Measurements from ENCODE around the gene CDYL.

Gene CDYL

DNA sequence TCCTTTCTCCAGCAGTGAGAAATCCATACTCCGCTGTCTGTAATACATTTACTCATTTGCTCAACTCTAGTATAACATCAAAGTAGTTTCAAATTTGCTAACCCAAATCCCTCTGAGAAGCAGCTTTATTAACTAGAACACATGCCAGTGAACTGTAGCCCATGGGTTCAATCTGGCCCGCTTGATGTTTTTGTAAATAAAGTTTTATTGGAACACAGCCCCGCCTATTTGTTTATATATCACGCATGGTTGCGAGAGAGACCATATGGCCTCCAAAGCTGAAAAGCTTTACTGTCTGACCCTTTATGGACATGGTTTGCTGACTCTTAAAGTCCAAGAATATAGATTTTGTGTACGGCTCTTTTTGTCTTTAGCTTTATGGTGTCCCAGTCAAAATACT is 32.2 kb downstream of the CDYL start:
- TF ChIP-seq, protein P1, sequence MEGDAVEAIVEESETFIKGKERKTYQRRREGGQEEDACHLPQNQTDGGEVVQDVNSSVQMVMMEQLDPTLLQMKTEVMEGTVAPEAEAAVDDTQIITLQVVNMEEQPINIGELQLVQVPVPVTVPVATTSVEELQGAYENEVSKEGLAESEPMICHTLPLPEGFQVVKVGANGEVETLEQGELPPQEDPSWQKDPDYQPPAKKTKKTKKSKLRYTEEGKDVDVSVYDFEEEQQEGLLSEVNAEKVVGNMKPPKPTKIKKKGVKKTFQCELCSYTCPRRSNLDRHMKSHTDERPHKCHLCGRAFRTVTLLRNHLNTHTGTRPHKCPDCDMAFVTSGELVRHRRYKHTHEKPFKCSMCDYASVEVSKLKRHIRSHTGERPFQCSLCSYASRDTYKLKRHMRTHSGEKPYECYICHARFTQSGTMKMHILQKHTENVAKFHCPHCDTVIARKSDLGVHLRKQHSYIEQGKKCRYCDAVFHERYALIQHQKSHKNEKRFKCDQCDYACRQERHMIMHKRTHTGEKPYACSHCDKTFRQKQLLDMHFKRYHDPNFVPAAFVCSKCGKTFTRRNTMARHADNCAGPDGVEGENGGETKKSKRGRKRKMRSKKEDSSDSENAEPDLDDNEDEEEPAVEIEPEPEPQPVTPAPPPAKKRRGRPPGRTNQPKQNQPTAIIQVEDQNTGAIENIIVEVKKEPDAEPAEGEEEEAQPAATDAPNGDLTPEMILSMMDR (conservative IDR thresholded peaks at IDR 0.05; ENCODE audit: low read depth, low read length) = no peak
- no peak overlapping the region for H3K4me3 ChIP-seq (ENCODE audit: low read length)
- no peak for DNase-seq (ENCODE audit: low read depth)

DNA sequence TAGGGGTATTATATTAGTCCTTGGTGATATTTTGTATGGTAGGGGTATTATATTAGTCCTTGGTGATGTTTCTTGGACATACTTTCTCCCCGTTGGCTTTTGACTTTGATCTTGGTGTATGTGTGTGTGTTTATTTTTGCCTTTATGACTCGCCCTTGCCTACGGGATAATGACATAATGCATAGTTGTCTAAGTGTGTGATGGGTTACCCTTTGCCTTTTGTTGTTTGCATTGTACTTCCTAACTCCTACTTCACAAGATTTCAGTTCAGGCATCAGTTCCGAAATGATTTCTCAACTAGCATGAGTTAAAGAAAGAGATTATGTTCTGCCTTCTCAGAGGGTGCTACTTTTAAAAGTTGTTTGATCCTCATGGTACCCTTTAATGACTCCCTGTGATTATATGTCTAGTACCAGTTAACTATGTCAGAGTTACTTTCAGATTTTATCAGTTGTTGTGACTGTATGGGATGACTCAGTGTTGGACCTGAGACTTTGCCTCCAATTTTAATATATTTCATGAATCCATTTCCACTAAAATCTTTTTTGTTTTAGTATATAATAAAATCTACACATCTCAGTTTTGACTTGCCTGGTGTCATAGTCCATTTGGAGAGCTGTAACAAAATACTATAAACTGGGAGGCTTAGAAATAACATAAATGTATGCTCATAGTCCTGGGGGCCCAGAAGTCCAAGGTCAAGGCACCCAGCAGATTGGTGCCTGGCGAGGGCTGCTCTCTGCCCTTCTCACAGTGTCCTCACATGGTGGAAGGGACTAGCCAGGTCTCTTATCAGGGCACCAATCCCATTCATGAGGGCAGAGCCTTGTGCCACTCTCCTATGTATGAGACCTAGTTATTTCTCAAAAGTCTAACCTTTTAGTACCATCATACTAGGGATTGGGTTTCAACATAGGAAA is 34.1 kb downstream of the CDYL start:
- no peak overlapping the region for H3K4me3 ChIP-seq (ENCODE audit: low read length)
- peak; percentile 11 for DNase-seq (ENCODE audit: low read depth)
- TF ChIP-seq, protein P1 (conservative IDR thresholded peaks at IDR 0.05; ENCODE audit: low read depth, low read length) = no peak

DNA sequence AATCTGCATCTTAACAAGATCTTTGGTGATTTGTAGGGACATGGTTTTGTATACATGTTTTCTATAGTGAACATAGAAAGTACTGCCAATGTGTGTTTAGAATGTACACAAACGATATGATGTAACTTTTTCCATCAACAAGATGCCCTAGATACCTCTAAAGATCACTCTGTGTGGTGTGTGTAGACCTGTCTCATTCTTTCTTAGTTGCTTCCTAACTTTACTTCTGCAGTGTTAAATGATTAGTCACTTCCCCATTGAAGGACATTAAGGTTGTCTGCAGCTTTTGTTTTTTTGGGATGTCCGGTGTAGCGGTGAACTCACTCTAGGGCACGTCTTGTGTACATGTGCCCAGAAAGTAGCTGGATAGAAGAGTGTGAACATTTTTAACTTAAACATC is 35.9 kb downstream of the CDYL start:
- TF ChIP-seq, protein P1 (conservative IDR thresholded peaks at IDR 0.05; ENCODE audit: low read depth, low read length) = no peak
- no peak for DNase-seq (ENCODE audit: low read depth)
- no peak overlapping the region for H3K4me3 ChIP-seq (ENCODE audit: low read length)

DNA sequence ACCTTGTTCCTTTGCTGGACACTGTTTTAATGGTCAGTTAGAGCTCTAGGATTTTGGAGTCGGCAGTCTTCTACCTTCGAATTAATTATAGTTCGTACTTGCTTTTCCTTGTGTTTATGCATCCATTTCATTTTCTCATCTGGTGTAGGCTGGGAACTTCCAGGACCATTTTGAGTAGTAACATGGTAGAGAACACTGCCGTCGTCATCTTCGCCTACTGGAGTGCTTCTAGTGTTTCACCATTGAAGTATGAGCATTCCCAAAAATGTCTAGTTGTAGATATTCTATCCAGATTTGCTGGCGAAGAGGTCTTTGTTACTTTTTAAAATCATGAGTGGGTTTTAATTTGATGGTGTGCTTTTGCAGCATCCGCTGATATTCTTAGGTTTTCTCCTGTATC is 36.9 kb downstream of the CDYL start:
- TF ChIP-seq, protein P1 (conservative IDR thresholded peaks at IDR 0.05; ENCODE audit: low read depth, low read length) = no peak
- no peak for DNase-seq (ENCODE audit: low read depth)
- no peak overlapping the region for H3K4me3 ChIP-seq (ENCODE audit: low read length)

DNA sequence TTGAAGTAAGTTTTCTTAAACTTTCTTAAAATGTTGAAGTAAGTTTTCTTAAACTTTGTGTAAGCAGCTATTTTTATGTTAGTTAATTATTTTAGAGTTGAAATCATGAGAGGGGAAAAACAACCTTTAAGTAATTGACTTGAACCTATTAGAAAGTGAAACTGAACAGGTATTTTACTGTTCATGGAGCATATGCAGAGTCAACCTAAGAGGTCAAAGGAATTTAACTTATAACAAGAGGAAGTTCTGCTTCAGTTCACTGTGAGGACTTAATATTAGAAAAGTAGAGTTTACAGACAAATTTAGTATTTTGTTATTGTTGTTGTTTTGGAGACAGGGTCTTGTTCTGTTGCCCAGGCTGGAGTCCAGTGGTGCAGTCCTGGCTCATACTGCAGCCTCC is 38.0 kb downstream of the CDYL start:
- TF ChIP-seq, protein P1 (conservative IDR thresholded peaks at IDR 0.05; ENCODE audit: low read depth, low read length) = no peak
- H3K4me3 ChIP-seq (ENCODE audit: low read length) = no peak overlapping the region
- no peak for DNase-seq (ENCODE audit: low read depth)

DNA sequence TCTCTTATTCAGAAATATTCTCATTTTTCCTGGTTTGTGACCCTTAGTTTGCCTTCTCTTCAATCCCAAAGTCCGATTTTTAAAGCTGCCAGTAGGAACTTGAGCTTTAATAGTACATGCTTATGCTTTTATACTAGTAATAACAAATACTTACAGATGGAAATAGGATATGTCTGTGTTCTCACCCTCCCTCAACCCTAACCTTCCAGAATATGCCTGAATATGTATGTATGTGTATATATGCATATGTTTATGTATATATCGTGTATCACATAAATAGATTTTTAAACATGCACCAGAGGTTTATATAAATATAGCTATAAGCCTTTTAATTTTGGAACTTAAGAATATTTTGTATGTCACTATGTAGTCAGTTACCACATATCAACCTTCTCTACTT is 38.8 kb downstream of the CDYL start:
- DNase-seq (ENCODE audit: low read depth) = no peak
- H3K4me3 ChIP-seq (ENCODE audit: low read length) = no peak overlapping the region
- TF ChIP-seq, protein P1 (conservative IDR thresholded peaks at IDR 0.05; ENCODE audit: low read depth, low read length) = no peak

DNA sequence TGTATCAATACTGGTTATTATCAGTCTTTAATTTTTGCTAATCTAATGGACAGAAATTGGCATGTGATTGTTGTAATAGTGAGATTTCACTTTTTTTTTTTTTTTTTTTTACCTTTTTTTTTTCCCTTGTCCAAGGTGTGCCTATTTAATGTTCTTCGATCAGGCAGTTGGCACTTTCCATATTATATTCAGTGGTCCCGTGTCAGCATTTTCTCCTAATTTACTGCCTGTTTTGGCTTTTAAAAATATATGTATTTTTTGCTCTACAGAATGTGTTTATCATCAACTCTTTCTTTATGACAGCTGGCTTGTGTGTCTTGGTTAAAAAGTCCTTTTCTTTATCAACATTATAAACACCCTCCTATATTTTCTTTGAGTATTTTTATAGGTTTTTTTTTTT is 39.4 kb downstream of the CDYL start:
- no peak for DNase-seq (ENCODE audit: low read depth)
- TF ChIP-seq, protein P1 (conservative IDR thresholded peaks at IDR 0.05; ENCODE audit: low read depth, low read length) = no peak
- no peak overlapping the region for H3K4me3 ChIP-seq (ENCODE audit: low read length)

Data from retinal pigment epithelial cell (primary cell).